ENCODE measurements around the gene CEND1.

- no peak for TF ChIP-seq POLR2AphosphoS5 (IDR thresholded peaks at IDR 0.05)
- TF ChIP-seq REST (IDR thresholded peaks at IDR 0.05; ENCODE audit: borderline replicate concordance), result no peak
- TF ChIP-seq CTCF (IDR thresholded peaks at IDR 0.05; ENCODE audit: poor library complexity, severe bottlenecking), result no peak
- no peak for TF ChIP-seq EZH2 (IDR thresholded peaks at IDR 0.05; ENCODE audit: borderline replicate concordance, insufficient read depth, low read length, poor library complexity, severe bottlenecking)
- no peak for TF ChIP-seq RAD21 (conservative IDR thresholded peaks at IDR 0.05)
- no peak for TF ChIP-seq TAF1 (IDR thresholded peaks at IDR 0.05; ENCODE audit: low read depth)
- TF ChIP-seq MXI1 (conservative IDR thresholded peaks at IDR 0.05; ENCODE audit: poor library complexity, severe bottlenecking), result no peak
- no peak for TF ChIP-seq SMC3 (conservative IDR thresholded peaks at IDR 0.05; ENCODE audit: poor library complexity)
- TF ChIP-seq EP300 (conservative IDR thresholded peaks at IDR 0.05; ENCODE audit: poor library complexity, severe bottlenecking), result no peak
These were observed 48.1 kb upstream of the CEND1 start for GRCh38 chr11:837990-838307.
